ENCODE measurements around the gene MAML2.

The MAML2 gene

GRCh38 chr11:96318399-96318798, 24.6 kb downstream of the MAML2 start:
- DNase-seq (ENCODE audit: low read depth in 2 of 2): no peak

GRCh38 chr11:96317985-96318384, 25.0 kb downstream of the MAML2 start:
- no peak for DNase-seq (ENCODE audit: low read depth in 2 of 2)

DNA sequence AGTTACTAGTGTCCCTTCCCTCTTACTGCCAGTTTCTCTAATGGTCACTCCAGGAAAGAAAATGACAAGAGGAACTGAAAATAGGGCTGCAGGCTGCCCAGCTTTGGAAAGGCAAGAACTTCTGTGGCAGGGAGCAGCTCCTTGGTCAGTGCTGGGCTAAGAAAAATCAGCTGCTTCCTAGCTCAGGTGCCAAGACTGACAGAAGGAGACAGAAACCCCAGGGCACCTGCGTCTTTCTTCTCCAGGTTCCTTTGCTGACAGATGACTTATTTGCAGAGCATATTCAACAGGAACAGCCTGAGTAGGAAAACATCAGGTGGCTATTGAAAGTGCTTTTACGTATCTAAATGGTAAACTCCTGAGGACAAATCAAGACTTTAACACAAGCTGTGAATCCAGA, 25.4 kb downstream of the MAML2 start:
- no peak for DNase-seq (ENCODE audit: low read depth in 2 of 2)

DNA sequence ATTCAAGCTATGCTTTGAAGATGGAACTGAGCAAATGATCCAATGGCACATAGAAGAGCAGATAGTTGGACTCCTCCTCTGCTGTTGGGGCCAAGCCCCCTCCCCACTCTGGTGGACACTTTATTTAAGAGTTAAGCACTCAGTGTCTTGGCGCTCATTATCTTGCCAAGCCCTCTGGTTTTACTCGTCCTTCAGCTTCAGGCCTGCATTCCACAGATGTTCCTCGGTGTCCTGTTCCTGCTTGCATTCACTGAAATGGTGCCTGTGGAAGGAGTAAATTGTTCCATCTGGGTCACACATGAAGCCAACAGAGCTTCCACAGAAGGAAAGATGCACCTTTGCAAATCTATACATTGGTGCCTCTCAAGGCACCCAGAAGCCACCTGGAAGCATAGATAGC, 26.1 kb downstream of the MAML2 start:
- DNase-seq (ENCODE audit: low read depth in 2 of 2): no peak

DNA sequence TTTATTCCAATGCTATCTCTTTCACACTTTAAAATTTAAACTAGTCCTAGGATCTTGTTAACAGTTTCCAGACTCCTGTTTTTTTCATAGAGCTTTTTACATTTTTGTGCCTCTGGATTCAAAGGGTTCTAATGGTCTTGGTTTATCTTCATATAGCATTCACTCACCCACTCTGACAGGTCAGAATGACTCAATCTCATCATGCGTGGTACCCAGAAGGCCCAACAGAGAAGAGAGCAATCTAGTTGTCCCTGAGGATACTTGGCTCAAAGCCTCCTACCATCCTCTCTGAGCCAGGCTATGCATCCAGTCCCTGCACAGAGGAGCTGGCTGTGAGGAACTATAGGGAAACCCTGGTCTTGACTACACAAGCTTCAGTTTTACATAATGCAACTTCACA, 27.5 kb downstream of the MAML2 start:
- DNase-seq (ENCODE audit: low read depth in 2 of 2): no peak

- DNase-seq (ENCODE audit: low read depth in 2 of 2): no peak
These were observed 28.5 kb downstream of the MAML2 start for GRCh38 chr11:96314326-96315020.

DNA sequence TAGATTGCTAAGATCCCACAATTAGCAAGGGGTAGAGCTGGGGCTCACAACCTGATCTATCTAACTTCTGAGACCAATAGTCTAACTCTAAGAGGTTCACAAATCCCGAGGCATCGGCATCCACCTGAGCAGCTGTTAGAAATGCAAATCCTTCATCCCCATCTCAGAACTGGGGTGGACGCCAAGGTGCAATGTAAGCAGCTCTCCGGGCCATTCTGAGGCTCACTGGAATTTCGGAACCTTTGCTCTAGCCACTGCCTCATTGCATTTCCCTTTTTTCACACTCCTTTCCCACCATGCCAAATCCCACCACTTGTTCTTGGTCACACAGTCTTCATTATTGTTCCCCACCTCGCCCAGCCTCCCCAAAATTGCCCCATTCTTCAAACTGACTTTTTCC, 29.8 kb downstream of the MAML2 start:
- DNase-seq (ENCODE audit: low read depth in 2 of 2): no peak

DNA sequence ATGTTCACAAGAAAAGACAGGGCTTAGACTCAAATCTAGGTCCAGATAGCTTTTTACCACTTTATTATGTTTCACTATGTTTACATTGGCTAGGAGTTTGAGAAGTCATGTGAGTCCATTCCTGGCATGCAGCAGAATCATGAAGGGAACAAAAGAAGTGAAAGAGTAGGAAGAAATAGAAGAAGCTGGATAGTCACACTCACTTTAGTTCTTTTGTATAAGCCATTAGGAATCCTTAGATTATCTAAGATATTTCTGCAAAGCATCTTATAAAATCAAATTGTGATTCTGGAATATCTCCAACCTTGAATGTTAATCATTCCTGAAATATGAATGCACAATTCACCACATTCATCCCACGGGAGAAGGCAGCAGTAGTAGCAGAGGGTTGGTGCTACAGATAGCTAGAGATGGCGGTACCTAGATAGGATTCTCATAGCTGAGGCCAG, 31.9 kb downstream of the MAML2 start:
- DNase-seq (ENCODE audit: low read depth in 2 of 2): no peak

- DNase-seq (ENCODE audit: low read depth in 2 of 2): no peak
These were observed 32.8 kb downstream of the MAML2 start for GRCh38 chr11:96310236-96310635.

- DNase-seq (ENCODE audit: low read depth in 2 of 2): no peak
These were observed 33.4 kb downstream of the MAML2 start for GRCh38 chr11:96309643-96310017.

GRCh38 chr11:96309016-96309642, 33.9 kb downstream of the MAML2 start:
- DNase-seq (ENCODE audit: low read depth in 2 of 2): no peak

GRCh38 chr11:96307776-96308140, 35.2 kb downstream of the MAML2 start:
- no peak for DNase-seq (ENCODE audit: low read depth in 2 of 2)

DNA sequence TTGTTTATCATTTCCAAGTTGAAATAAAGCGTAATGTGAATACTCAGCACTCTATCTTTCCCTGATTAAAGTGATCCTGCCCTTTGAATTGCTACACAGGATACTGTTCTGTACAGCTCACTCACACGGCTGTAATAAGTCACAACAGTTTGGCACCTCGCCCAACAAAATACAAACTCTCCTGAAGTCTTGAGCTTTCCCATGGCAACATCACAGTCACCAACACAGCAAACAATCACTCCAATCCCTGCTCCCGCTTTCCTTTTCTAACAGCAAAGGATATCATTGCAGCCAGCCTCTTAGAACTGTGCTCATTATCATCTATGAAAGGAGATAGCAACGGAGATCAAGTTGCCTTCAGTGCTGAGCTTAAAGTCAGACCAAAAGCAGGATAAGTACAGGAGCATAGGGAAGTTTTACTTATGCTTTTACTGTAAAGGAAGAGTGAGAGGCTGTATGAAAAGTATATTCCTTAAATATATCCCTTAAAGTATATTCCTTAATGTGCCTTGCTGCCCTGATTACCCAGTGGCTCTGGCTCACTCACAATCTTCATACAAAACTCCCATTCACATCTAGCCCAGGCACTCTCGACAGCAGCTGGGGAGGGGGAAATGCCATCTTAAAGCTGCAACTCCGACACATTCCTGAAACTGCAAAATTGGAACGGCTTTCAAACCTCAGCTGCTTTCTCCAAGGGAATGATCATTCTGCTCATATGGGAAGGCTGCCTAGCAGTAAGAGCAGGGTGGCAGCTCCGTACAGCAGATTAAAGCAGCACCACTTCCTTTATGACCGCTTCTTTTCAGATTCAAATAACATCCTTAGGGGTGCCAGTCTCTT, 35.8 kb downstream of the MAML2 start:
- no peak for DNase-seq (ENCODE audit: low read depth in 2 of 2)

DNA sequence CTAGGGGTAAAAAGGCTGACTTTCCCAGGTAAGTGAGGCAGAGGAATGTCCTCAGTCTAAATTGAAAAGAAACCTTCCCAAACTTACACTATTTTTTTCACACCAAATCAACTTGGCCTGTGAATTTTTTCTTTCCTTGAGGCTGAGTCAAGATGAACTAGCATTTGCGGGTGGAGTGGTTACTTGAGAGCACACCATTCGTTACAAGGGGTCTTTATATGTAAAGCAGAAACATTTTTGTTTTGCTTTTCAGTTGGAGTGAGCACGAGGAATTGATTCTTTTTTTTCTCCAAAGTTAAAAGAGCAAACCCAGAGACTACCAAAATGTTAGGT, 36.4 kb downstream of the MAML2 start:
- DNase-seq (ENCODE audit: low read depth in 2 of 2): no peak

DNA sequence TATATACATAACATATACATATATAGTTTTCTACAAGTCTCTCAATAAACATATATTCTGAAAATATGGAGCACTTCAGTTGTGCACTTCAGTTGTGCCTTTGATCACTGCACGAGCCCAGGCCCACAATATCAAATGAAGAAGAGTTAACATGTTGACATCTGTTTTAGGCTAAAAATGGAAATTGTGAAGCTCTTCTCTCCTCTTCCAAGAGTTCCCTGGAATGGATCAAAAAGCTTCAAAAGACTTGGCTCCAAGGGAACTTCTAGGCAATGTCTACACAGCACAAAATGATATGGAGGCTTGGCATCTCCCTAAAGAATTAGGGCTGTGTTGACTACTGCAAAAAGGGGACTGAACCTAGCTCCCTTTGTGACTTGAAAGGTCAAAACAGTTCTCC, 36.9 kb downstream of the MAML2 start:
- DNase-seq (ENCODE audit: low read depth in 2 of 2): no peak

DNA sequence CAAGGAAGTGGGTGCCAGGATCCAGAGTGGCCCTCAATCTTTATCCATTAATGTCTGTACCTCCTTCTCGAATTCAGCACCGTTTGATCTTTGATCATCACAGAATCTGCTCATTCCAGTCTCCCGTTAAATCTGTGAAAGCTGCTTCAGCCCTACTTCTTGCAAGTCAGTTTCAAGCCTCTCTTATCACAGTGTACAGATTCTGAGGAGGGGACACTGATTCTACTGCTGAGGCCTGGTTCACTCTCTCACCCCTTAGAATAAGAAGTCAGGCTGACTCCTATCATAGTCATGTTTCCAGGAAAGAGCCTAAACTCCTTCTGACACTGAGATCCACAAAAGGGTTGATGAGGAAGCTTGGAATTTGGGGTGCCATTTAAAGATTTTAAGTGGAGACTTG, 39.0 kb downstream of the MAML2 start:
- DNase-seq (ENCODE audit: low read depth in 2 of 2): no peak

- no peak for DNase-seq (ENCODE audit: low read depth in 2 of 2)
These were observed 39.9 kb downstream of the MAML2 start for GRCh38 chr11:96303064-96303463.

DNA sequence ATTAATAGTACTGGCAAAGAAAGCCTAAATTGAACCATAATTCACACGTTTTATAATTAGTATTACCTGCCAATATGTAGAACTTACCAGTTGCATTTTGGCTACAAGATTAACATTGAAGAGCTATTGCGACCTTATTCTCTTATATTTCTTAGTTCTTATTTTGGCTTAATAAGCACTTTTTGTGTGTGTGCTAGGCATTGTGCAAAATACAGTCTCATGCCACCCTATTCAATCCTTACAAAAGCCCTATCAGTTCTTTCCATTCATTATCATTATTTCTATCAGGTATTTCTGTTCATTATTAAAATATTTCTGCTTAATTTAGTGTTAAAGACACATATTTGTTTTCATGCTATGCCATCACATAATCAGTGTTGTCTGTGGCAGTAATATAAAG, 41.2 kb downstream of the MAML2 start:
- no peak for DNase-seq (ENCODE audit: low read depth in 2 of 2)

- no peak for DNase-seq (ENCODE audit: low read depth in 2 of 2)
These were observed 43.7 kb downstream of the MAML2 start for GRCh38 chr11:96299155-96299888.

DNA sequence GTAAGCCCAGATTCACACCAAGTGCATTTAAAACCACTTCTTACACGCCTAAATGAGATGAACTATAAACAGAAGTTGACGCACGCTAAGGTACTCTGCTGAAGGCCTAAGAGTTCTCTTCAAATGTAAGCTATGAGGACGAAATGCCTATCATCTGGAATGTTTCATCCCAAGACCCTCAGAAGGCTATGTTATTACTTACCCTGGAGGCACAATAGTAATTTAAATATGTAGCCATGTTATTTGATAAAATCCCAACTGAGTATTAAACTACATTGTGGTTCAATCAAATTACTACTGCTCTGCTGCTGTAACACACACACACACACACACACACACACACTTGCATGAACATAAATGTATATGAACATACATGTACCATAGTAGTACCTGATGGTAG, 47.6 kb downstream of the MAML2 start:
- no peak for DNase-seq (ENCODE audit: low read depth in 2 of 2)

GRCh38 chr11:96294289-96294688, 48.7 kb downstream of the MAML2 start:
- no peak for DNase-seq (ENCODE audit: low read depth in 2 of 2)

- DNase-seq (ENCODE audit: low read depth in 2 of 2): peak in 1 of 2 donors; percentile 4
These were observed 49.4 kb downstream of the MAML2 start for GRCh38 chr11:96293598-96294021.
